Measurements from ENCODE around the gene SLC6A3.

The SLC6A3 gene

DNA sequence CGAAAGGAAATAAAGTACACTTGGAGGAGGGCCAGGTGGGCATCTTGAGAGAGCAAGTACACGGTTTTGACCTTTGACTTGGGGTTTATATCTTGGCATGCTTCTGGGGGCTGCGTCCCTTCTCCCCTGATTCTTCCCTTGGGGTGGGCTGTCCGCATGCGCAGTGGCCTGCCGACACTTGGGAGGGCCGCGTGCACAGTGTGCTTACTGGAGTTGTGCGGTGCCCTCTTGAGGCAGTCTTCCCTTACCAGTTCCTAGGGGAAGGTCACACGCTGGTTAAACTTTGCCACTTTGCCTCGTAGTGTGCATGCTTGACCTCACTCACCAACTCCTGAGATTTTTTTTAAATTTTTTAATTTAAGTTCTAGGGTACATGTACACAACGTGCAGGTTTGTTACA, 96.0 kb downstream of the SLC6A3 start:
- TF ChIP-seq, protein P1, sequence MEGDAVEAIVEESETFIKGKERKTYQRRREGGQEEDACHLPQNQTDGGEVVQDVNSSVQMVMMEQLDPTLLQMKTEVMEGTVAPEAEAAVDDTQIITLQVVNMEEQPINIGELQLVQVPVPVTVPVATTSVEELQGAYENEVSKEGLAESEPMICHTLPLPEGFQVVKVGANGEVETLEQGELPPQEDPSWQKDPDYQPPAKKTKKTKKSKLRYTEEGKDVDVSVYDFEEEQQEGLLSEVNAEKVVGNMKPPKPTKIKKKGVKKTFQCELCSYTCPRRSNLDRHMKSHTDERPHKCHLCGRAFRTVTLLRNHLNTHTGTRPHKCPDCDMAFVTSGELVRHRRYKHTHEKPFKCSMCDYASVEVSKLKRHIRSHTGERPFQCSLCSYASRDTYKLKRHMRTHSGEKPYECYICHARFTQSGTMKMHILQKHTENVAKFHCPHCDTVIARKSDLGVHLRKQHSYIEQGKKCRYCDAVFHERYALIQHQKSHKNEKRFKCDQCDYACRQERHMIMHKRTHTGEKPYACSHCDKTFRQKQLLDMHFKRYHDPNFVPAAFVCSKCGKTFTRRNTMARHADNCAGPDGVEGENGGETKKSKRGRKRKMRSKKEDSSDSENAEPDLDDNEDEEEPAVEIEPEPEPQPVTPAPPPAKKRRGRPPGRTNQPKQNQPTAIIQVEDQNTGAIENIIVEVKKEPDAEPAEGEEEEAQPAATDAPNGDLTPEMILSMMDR (IDR thresholded peaks at IDR 0.05) = no peak
- no peak overlapping the region for H3K4me3 ChIP-seq
- no peak overlapping the region for H3K27ac ChIP-seq
- no peak for DNase-seq (ENCODE audit: low spot score)

DNA sequence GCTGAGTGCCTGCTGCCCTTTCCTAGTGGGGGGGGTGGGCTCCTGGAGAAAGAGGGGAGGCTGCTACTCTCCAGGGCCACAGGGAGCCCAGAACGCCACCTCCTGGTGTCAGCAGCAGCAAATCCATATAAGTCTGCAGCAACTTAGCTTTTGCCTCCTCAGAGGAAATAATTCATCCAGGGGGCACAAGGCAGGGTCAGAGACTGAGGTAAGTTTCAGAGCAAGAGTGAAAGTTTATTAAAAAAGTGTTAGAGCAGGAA, 96.3 kb downstream of the SLC6A3 start:
- TF ChIP-seq, protein P1 (IDR thresholded peaks at IDR 0.05) = no peak
- H3K4me3 ChIP-seq = no peak overlapping the region
- no peak overlapping the region for H3K27ac ChIP-seq
- DNase-seq (ENCODE audit: low spot score) = no peak

DNA sequence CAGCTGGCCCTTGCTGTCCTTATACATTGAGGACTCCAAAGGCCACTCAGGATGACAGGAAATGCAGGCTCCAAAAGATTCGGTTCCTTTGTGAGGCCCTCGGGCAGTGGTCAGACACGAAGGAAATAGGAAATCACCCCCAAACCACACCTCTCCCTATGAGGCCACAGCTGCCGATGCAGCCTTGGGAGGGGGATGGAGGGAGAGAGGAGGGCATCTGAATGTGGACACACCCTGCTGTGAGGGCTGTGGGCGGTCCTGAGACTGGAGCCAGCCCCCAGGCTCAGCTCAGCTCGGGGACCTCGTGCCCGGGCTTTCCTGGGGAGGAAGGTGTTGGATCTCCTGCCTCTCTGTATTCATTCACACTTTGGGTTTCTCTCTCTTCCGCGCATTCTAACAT, 97.7 kb downstream of the SLC6A3 start:
- H3K27ac ChIP-seq = no peak overlapping the region
- H3K4me3 ChIP-seq = no peak overlapping the region
- no peak for DNase-seq (ENCODE audit: low spot score)
- TF ChIP-seq, protein P1 (IDR thresholded peaks at IDR 0.05) = no peak

DNA sequence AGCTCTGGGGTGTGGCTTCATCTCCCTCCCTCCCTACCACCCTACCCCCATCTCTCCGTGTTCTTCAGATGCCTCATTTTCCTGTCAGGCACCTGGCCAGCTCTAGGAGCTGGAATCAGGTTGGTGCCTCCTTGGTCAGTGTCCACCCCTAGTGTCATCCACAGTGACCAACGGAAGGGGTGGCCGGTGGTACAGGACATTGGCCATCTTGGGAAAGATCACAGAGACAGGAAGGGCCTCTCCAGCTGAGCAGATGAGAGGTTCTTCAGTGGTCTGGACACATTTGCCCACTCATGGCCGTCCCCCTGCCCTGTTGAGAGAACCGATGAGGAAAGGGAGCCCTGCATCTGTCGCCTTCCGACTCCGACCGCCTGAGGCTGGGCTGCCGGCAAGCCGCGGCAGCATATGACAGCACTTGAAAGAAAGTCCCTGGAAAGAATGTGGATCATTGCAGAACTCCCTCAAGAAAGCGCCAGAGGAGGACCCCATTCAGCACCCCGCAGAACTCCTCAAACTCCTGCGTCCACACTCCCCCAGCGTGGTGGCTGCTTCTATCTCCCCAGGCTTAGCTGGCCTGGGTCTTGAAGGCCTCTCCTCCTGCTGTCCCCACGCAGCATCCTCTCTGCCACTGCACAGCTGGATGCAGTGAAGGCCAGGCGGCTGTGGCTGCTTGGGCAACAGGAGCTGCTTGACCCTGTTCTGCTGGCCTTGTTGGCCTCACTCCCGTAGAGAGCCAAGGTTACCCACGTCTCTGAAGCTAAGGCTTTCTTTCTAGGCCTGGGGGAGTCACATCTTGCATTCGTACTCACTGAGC, 98.4 kb downstream of the SLC6A3 start:
- TF ChIP-seq, protein P1 (IDR thresholded peaks at IDR 0.05) = no peak
- DNase-seq (ENCODE audit: low spot score) = no peak
- Histone ChIP-seq H3K4me3 (no peak overlapping the region), H3K27ac (no peak overlapping the region)

DNA sequence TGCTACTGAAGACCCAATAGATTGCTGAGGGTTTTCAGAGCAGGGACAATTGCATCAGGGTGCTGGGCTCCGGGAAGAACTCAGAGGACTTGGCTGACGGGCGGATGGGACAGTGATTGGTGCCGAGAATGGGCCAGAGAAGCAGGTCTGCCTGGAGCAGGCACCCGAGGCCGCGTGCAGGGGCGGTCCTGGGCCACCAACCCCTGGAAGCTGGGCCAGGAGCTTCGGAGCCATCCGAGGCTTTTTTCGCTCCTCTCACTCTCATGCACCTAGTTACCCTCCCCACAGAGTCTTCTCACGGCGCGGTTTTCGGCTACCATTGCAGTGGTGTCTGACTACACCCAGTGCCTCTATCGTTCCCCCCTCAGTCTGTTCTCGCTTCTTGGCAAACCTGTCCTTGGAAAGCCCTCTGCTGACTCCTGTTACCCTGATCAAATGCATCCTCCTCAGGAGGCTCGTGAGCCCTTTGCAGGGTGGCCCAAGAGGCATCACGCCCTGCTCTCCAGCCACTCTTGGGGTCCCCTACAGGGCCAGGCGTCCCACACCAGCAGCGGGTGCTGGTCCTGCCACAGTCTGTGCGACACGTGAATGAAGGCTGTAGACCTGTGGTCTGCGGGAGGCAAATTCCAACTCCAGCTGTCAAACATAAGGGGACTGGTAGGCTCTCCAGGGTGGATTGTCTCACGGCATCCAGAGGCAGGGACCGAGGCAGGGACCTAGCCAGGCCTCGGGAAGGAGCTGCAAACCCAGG, 99.2 kb downstream of the SLC6A3 start:
- peak overlapping the region; percentile 94 for H3K4me3 ChIP-seq
- no peak overlapping the region for H3K27ac ChIP-seq
- TF ChIP-seq, protein P1 (IDR thresholded peaks at IDR 0.05) = no peak
- DNase-seq (ENCODE audit: low spot score) = no peak

DNA sequence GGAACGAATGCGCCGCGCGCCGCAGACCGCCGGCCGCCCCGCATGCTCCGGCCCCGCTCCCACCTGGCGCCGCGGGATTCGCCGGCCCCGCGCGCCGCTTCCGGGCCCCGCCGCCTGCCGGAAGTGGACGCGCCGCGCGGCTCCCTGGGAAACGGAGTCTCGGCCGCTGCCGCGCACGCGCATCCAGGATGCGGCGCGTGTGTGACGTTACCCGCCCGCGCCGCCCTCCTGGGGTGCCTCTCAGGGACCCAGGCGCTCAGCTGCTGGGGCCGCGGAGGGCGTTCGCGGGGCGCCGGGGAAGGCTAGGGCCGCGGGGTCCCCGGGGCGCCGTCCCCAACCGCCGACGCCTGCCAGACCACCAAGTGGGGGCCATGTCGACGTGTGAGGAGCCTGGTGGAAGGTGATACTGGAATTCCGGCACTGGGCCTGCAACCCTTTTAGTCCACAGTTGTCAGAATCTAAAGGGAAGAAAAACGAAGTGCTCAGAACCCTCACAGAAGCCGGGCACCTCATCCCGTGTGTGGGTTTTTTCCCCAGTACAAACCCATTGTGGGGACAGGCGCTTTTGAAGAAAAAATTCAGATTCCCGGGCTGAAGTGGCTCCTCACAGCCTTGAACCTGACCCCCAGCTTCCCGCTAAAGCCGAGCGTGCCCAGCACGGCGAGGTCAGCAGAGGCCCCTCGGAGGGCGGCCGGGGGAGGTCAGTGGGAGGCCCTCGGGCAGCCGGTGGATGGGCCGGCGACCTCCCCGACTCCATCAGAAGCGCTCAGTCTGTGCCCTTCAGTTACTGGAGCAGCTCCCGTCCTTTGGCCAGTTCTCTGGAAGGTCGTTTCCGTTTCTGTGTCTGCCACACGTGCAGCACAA, 100.0 kb downstream of the SLC6A3 start, which contains the start of gene CLPTM1L:
CLPTM1L (minus strand) TSS at position 125 of the 864 bp plus-strand sequence. CDS start 258 bp downstream, outside the sequence.
- H3K27ac ChIP-seq = peak within 1 kb of the TSS; percentile 80 to 85
- H3K4me3 ChIP-seq = peak within 1 kb of the TSS; percentile 94
- peak; percentile 84 for DNase-seq (ENCODE audit: low spot score)
- TF ChIP-seq, protein P1 (IDR thresholded peaks at IDR 0.05) = no peak

All from coronary artery (tissue), 2 donors.